NCI-H2171 (cell line): ENCODE results near the gene PPP1R7.

Experiments
- DNase-seq: peaks from one replicate; lab custom pipeline; 2025; lab: John Stamatoyannopoulos, UW

PPP1R7 gene

GRCh38 chr2:241211276-241211675, 61.0 kb downstream of the PPP1R7 start:
- DNase-seq = no peak

- DNase-seq = no peak
Observed at GRCh38 chr2:241213041-241213440, 62.8 kb downstream of the PPP1R7 start.

DNA sequence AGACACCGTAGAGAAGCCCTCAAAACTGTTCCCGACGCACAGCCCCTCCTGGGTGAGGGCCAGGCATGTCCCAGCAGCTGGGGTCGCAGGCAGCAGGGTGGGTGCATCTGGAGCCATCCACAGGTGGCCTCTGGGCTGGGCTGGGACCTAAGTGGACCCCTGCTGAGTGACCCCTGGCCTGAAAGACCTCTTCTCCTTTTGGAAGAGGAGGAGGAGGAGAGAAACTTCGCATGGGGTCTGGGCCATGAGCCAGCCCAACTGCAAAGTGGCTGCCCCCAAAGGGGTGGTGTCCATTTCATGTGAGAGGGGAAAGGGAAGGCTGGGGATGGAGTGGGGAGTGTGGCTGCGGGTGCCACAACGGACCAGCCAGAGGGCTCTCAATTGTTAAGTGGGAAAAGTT, 63.3 kb downstream of the PPP1R7 start:
- no peak for DNase-seq

DNA sequence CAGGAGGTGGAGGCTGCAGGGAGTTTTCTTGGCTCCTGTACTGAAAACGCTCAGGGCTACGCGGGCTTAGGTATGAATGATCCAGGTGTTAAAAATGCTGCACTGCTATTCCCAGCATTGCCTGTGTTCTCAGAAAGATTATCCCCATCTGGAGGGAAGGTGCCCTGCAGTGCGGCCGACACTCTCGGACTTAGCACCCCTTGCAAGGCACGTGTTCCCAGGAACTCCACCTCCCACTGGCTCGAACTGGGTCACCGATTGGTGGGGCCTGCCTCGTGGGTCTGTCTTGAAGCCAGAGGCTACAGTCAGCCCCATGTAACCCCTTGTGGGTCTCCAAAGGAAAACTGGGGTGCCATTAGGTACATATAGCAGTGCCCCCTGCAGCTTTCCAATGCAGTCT, 63.9 kb downstream of the PPP1R7 start:
- no peak for DNase-seq

DNA sequence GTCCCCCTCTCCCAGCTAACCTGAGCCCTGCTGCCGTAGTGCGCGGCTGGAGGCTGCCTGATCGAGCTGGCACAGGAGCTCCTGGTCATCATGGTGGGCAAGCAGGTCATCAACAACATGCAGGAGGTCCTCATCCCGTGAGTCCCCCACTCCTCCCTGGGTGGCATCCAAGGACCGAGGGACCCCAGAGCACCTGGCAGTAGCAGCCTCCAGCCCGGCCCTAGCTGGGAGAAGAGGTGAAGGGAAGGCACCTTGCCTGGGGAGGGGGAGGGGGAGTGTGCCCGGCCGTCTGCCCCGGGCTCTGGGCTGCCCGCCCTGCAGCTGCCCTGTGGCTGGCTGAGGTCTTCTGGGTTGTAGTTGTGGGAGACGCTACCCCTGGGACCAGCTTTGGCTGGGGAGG, 64.5 kb downstream of the PPP1R7 start:
- DNase-seq = no peak

- DNase-seq = no peak
Observed at GRCh38 chr2:241215421-241215820, 65.2 kb downstream of the PPP1R7 start.

DNA sequence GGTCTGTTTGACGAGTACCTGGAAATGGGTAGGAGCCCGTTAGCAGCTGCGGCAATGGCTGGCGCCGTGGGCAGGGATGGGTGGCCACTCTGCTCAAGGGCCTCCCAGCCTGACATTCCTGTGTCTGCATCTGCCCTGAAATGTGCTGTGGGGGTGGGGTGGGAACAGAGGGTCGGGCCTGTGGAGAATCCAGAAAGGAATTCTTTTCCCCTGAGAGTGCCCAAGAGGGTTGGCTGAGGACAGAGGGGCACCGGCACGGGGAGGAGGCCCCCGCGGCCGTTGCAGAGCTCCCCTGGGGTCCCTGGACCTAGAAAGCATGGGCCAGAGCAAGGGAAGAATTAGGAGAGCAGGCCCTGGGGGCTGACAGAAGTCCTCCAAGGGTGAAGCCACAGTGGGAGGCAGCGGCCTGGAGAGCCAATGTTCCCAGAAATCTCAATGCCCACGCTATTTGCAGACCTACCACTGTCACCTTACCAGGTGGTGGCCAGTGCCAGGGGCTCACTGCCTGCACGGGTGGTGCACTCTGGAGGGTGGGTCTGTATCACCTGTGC, 66.0 kb downstream of the PPP1R7 start:
- DNase-seq = no peak

- DNase-seq = no peak
Observed at GRCh38 chr2:241217320-241218031, 67.2 kb downstream of the PPP1R7 start.

DNA sequence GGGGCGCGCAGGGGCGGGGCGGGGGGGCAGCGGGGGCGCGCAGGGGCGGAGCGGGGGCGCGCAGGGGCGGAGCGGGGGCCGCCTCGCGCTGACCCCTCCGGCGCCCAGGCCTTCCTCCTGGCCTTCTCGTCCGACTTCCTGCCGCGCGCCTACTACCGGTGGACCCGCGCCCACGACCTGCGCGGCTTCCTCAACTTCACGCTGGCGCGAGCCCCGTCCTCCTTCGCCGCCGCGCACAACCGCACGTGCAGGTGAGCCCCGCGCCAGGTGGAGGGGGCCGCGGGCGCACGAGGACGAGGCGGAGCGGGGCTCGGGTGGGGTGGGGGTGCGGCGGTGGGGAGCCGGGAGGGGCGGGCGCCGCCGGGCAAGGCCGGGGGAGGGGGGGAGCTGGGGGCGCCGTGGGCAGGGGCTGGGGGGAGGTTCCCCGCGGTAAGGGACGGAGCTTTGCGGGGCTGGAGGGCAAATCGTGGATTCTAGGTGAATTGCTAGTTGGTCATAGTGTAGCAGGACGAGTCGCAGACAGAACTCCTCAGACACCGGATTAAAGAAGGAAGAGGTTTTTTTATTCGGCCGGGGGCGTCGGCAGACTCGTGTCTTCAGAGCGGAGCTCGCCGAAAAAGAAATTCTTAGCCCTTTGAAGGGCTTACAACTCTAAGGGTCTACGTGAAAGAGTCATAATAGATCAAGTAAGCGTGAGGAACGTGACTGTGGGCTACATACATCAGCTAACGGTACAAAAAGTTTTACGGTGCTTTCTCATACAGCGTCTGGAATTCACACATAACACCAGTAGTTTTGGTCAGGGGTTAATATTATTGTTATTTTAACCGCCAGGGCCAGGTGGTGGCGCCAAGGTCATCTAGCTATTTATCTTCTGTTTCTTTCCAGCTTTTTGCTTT, 68.1 kb downstream of the PPP1R7 start:
- DNase-seq = no peak

DNA sequence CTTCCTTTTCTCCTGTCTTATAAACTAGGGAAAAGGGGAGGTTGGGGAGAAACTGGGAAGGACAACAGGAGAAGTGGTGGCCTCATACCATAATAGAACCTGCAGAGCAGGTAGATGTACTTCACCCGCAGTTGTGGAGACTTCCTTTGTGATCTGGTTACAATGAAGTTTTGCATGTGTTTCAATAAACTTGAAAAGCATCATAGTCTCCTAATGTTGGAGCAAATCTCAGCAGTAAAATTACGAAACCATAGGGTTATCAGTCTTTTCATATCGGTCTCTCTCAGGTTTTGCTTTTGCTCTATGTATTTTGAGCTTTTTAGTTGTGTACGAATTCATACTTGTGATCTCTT, 68.7 kb downstream of the PPP1R7 start:
- no peak for DNase-seq

DNA sequence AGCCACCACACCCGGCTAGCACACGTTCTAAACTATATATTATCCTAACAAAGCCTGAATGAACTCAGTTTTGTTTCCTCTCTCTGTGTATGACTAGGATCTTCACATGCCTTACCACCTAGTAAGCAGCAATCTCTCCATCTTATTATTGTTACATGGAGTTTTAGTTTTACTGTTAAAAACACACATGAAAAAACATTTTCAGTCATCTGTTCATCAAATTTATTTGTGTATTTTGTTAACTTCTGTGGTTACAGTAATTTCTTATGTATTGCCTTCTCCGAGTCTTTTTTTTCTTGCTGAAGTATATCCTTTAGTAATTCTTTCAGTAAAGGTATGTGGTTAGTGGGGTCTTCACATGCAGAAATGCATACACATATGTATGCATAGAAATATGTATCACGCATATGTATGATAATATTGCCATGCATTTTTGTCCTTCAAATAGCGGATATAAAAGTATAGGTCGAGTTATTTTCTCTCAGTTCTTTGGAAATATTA, 69.6 kb downstream of the PPP1R7 start:
- no peak for DNase-seq

DNA sequence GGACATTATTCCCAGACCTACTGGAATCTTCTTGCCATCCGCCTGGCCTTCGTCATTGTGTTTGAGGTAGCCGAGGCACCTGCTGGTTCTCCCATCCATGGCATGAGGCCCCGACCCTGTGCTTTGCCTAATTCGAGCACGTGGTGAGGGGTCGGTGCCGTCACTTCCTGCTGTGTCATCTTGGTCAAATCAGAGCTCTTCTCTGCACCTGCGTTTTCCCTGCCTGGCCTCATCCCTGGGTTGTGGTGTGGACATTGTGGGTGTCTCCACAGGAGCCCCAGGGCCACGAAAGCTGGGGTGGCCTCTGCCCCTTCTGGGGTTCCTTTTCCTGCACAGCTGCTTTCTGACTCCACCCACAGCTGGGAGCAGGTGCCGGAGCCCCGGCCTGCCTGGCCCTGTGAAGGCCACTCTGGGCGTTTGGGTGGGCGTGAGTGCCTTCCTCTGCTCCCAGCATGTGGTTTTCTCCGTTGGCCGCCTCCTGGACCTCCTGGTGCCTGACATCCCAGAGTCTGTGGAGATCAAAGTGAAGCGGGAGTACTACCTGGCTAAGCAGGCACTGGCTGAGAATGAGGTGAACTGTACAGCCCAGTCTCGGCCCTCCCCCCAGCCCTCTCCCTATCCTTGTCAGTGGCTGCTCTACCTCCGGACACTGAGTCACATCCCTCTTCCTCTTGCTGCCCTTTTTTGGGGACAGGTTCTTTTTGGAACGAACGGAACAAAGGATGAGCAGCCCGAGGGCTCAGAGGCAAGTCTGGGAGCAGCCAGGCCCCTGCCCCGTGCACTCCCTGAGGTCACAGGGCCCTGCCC, 73.1 kb downstream of the PPP1R7 start:
- DNase-seq = no peak

GRCh38 chr2:241224018-241224850, 74.0 kb downstream of the PPP1R7 start:
- no peak for DNase-seq

GRCh38 chr2:241224851-241225438, 74.7 kb downstream of the PPP1R7 start:
- no peak for DNase-seq

GRCh38 chr2:241225545-241225944, 75.3 kb downstream of the PPP1R7 start:
- no peak for DNase-seq

- DNase-seq = no peak
Observed at GRCh38 chr2:241225983-241226382, 75.7 kb downstream of the PPP1R7 start.

DNA sequence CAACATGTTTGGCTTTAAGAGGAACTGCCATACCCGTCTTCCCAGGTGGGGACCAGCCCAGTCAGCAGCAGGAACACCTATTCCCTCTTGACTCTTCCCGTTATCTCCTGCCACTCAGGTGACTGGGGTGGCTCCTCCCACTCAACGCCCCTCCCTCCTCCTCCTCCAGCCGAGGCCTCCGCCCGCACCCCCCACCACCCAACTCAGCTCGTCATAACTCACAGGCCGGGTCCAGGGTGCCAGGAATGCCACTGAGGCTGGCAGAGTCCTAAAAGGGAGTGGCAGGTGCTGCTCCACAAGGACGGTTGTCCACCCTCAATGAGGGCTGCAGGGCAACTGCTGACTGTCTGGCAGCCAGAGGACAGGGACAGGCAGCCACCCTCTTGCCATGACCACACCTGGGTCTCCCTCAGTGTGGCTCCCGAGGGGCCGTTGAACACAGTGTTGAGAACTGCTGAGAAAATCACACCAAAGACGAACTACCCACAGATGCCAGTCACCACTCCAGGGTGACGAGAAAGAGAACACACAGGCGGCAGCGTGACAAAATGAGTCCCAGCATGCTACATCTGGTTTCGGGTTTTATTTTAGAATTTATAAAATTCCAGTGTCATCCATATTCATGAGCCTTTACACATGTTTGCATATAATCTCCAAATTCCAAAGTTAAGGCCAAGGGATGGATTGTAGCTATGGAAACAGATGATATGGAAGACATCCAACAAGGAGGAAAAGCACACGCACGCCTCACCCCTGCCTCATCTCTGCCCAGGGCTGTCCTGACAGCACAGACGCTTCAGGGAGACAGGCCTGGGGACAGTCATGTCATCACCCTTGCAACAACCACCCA, 76.7 kb downstream of the PPP1R7 start:
- no peak for DNase-seq

GRCh38 chr2:241227594-241227993, 77.3 kb downstream of the PPP1R7 start:
- DNase-seq = no peak

GRCh38 chr2:241228081-241228859, 78.0 kb downstream of the PPP1R7 start:
- DNase-seq = no peak
